ENCODE results near the gene TBC1D2B. TPM values are rescaled to one million over a fixed set of nuclear protein-coding genes. Genes with fewer than 3 reads are reported as not detected.
"Not testable (repeated sequence)": the region's sequence is repeated elsewhere in the genome, so short reads cannot be mapped to it uniquely, and the experiment has no call there.

The TBC1D2B gene
- total RNA-seq, 1 donor from 2014 or later: 11.7 TPM

DNA sequence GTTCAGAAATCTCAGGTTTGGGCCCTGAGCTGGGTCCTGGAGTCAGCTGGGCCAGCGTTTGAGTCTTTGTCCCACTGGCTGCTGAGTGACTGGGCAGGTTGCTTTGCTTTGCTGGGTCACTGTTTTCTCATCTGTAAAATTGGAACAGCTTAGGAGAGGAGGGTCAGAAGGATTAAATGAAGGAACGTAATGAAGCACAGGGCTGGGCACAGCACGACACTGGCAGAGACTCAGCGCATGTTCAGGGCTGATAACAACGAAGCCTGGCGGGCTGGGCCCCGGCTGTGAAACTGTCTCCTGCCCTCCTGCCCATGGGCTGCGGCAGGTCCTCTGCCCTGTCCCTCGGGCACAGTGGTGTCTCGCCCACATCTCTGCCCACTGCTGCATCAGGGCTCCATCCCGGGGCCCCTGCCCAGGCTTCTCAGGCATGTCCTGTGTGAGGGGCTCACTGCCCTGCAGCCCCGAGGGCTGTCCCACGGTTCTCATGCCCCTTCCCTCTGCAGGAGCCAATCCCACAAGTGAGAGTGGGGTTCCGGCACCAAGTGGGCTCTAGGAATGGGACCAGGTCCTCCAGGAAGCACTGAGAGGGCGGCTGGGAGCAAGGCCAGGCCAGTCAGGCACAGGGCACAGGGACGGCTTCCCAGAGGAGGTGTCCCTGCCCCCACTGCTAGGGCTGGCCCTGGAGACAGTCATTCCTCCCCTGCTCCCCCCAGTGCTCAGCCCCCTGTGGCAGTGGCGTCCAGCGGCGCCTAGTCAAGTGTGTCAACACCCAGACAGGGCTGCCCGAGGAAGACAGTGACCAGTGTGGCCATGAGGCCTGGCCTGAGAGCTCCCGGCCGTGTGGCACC is 88.0 kb downstream of the TBC1D2B start:
- TF ChIP-seq, protein P1, sequence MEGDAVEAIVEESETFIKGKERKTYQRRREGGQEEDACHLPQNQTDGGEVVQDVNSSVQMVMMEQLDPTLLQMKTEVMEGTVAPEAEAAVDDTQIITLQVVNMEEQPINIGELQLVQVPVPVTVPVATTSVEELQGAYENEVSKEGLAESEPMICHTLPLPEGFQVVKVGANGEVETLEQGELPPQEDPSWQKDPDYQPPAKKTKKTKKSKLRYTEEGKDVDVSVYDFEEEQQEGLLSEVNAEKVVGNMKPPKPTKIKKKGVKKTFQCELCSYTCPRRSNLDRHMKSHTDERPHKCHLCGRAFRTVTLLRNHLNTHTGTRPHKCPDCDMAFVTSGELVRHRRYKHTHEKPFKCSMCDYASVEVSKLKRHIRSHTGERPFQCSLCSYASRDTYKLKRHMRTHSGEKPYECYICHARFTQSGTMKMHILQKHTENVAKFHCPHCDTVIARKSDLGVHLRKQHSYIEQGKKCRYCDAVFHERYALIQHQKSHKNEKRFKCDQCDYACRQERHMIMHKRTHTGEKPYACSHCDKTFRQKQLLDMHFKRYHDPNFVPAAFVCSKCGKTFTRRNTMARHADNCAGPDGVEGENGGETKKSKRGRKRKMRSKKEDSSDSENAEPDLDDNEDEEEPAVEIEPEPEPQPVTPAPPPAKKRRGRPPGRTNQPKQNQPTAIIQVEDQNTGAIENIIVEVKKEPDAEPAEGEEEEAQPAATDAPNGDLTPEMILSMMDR (IDR thresholded peaks at IDR 0.05; ENCODE audit: borderline replicate concordance): no peak
- no peak for DNase-seq
- H3K4me3 ChIP-seq: no peak overlapping the region
- H3K36me3 ChIP-seq: no peaks in the 10 kb centered on the region
- H3K4me1 ChIP-seq: peaks cover 57% of the 10 kb centered on the region
- no peaks in the 10 kb centered on the region for H3K27me3 ChIP-seq (ENCODE audit: low read depth)
- intact Hi-C loops (cut with micrococcal nuclease): no loop called here
- H3K9me3 ChIP-seq (replicated peaks): no peaks in the 10 kb centered on the region
- peak overlapping the region; percentile 33 for H3K27ac ChIP-seq (replicated peaks)

DNA sequence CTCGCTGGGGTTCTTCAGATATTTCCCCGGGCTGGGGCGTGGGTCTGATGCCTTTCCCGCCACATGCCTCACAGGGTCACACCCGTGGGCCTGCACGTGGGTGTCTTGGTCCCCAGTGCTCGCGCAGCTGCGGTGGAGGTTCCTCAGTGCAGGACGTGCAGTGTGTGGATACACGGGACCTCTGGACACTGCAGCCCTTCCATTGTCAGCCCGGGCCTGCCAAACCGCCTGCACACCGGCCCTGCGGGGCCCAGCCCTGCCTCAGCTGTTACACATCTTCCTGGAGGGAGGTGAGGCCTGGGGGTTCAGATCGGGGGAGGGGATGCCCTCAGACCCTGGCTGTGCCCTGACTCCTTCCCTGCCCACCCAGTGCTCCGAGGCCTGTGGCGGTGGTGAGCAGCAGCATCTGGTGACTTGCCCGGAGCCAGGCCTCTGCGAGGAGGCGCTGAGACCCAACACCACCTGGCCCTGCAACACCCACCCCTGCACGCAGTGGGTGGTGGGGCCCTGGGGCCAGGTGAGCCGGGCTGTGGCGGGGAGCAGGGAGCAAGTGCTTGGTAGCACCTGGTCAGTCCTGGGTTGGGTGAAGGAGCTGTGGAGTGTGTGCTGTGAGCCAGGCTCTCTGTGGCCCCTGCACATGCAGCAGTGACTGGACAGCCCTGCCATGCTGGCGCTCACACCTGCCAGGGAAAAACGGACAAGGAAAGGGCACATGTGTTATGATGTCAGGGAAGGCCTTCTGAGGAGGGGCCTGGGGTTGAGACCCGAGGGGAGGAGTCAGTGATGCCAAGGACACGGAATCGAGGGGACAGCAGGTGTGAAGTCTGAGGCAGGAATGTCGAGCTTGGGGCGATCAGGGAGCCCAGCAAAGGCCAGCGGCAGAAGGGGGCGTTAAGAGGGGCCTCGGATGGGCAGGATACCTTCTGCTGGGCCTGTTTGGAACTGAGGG is 88.9 kb downstream of the TBC1D2B start:
- Histone ChIP-seq H3K9me3 (replicated peaks) (no peaks in the 10 kb centered on the region), H3K4me3 (no peak overlapping the region), H3K27me3 (ENCODE audit: low read depth) (no peaks in the 10 kb centered on the region), H3K27ac (replicated peaks) (no peak overlapping the region), H3K36me3 (no peaks in the 10 kb centered on the region), H3K4me1 (peaks cover 48% of the 10 kb centered on the region)
- TF ChIP-seq, protein P1 (IDR thresholded peaks at IDR 0.05; ENCODE audit: borderline replicate concordance): no peak
- intact Hi-C loops (cut with micrococcal nuclease): no loop called here
- DNase-seq: no peak

DNA sequence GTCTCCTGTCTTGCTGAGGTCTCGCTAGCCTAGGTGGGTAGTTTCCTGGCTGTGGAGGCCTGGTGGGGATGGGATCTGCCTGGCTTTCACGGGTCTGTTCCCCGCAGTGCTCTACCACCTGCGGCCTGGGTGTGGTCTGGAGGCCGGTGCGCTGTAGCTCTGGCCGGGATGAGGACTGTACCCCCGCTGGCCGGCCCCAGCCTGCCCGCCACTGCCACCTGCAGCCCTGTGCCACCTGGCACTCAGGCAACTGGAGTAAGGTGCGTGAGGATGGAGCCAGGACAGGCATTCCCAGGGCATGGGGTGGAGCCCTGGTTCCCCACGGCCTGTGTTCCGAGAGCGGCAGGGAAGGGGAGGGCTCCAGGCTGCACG is 89.8 kb downstream of the TBC1D2B start:
- intact Hi-C loops (cut with micrococcal nuclease); H3K36me3 ChIP-seq; H3K27me3 ChIP-seq (ENCODE audit: low read depth); H3K4me3 ChIP-seq; DNase-seq; H3K27ac ChIP-seq (replicated peaks); H3K9me3 ChIP-seq (replicated peaks): not testable (repeated sequence)
- peaks cover 39% of the 10 kb centered on the region for H3K4me1 ChIP-seq

DNA sequence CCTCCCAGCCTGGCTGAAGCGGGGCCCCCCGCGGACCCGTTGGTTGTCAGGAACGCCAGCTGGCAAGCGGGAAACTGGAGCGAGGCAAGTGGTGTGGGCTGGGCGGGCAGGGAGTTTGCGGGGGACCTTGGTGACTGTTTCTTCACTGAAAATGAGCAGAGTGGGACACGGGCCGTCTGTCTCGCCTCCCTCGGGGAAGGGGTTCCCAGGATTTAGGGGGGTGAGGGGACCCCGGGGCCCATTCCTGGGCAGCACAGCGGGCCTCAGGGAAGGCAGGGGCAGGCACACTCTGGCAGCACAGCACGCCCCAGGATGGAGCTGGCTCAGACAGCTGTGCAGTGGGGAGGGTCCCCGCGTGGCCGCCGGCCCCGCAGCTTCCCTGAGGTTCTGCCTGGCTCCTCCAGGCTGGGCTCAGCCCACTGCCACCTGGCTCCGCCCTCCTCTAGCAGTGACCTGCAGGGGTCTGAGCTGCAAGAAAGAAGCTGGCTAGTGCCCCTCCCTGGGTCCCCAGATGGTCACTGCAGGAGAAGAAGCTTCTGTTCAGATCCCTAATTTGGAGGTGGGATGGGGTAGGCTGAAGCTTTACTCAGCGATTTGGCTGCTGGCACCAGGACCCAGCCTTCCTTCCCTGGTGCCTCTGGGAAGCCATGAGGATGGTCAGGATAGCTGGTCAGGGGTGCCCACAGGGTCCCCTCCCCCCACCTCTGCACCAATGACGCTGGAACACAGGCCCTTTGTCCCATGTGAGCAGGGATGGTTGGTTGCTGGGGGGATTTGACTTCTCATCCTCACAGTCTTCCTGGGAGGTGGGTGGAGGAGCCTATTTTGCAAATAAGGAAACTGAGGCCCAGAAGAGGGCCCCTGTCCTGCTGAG is 90.4 kb downstream of the TBC1D2B start:
- Histone ChIP-seq H3K36me3 (no peaks in the 10 kb centered on the region), H3K27me3 (ENCODE audit: low read depth) (no peaks in the 10 kb centered on the region), H3K9me3 (replicated peaks) (no peaks in the 10 kb centered on the region), H3K27ac (replicated peaks) (no peak overlapping the region), H3K4me1 (peaks cover 36% of the 10 kb centered on the region), H3K4me3 (no peak overlapping the region)
- TF ChIP-seq, protein P1 (IDR thresholded peaks at IDR 0.05; ENCODE audit: borderline replicate concordance): no peak
- intact Hi-C loops (cut with micrococcal nuclease): no loop called here
- no peak for DNase-seq

DNA sequence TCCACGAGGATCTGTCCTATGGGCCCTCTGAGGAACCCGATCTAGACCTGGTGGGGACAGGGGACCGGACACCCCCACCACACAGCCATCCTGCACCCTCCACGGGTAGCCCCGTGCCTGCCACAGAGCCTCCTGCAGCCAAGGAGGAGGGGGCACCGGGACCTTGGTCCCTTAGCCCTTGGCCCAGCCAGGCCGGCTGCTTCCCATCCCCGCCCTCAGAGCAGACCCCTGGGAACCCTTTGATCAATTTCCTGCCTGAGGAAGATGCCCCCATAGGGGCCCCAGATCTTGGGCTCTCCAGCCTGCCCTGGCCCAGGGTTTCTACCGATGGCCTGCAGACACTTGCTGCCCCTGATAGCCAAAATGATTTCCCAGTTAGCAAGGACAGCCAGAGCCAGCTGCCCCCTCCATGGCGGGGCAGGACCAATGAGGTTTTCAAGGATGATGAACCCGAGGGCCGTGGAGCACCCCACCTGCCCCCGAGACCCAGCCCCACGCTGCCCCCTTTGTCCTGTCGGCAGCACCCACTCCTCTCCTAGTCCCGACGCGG is 91.5 kb downstream of the TBC1D2B start:
- TF ChIP-seq, protein P1 (IDR thresholded peaks at IDR 0.05; ENCODE audit: borderline replicate concordance): no peak
- Histone ChIP-seq H3K27ac (replicated peaks) (no peak overlapping the region), H3K4me1 (peaks cover 24% of the 10 kb centered on the region), H3K27me3 (ENCODE audit: low read depth) (no peaks in the 10 kb centered on the region), H3K4me3 (no peak overlapping the region), H3K36me3 (no peaks in the 10 kb centered on the region), H3K9me3 (replicated peaks) (no peaks in the 10 kb centered on the region)
- intact Hi-C loops (cut with micrococcal nuclease): no loop called here
- no peak for DNase-seq
